ENCODE results near the gene ATXN3.

ATXN3 gene

DNA sequence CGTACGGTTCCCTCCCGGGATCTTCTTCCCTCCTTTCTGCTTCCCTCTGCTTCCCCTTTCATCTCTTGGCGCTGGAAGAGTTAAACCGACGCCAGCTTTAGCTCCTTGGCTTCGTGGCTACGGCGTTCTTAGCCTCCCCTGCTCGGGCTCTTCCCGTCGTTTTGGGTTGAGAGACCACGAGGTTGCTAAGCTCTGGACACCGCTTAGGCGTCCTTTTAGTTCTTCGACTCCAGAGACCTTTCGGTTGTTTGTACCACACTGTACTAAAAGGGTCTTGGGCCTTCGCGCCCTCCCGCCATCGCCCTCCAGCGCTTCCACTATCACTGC is 15.9 kb upstream of the ATXN3 start:
- Histone ChIP-seq H3K9me3 (ENCODE audit: insufficient read depth, low read depth, low read length) (no peaks in the 10 kb centered on the region), H4K20me1 (ENCODE audit: insufficient read depth, low read length, poor library complexity, severe bottlenecking) (no peaks in the 10 kb centered on the region), H3K9me2 (replicated peaks; ENCODE audit: low read depth, low read length) (no peaks in the 10 kb centered on the region), H3F3A (ENCODE audit: low read depth) (no peaks in the 10 kb centered on the region), H3K79me2 (ENCODE audit: insufficient read depth, low read length) (peaks cover 66% of the 10 kb centered on the region), H3K4me1 (ENCODE audit: insufficient read depth, low read length, poor library complexity, severe bottlenecking) (peaks cover 36% of the 10 kb centered on the region), H3K36me3 (ENCODE audit: insufficient read depth, low read length) (no peaks in the 10 kb centered on the region), H2AFZ (ENCODE audit: low read length) (peak overlapping the region; percentile 91), H3K4me2 (ENCODE audit: low read depth, low read length, poor library complexity, severe bottlenecking) (peak overlapping the region; percentile 83), H3K4me3 (ENCODE audit: low read length, poor library complexity, severe bottlenecking) (peak overlapping the region; percentile 85), H3K9ac (ENCODE audit: low read depth, low read length, poor library complexity, severe bottlenecking) (peak overlapping the region; percentile 90), H3K27me3 (ENCODE audit: insufficient read depth, low read length, poor library complexity, severe bottlenecking) (no peaks in the 10 kb centered on the region)
- TF ChIP-seq EZH2phosphoT487 (IDR thresholded peaks at IDR 0.05; ENCODE audit: borderline replicate concordance) (no peak), CTCF (conservative IDR thresholded peaks at IDR 0.05; ENCODE audit: low read length) (no peak)

DNA sequence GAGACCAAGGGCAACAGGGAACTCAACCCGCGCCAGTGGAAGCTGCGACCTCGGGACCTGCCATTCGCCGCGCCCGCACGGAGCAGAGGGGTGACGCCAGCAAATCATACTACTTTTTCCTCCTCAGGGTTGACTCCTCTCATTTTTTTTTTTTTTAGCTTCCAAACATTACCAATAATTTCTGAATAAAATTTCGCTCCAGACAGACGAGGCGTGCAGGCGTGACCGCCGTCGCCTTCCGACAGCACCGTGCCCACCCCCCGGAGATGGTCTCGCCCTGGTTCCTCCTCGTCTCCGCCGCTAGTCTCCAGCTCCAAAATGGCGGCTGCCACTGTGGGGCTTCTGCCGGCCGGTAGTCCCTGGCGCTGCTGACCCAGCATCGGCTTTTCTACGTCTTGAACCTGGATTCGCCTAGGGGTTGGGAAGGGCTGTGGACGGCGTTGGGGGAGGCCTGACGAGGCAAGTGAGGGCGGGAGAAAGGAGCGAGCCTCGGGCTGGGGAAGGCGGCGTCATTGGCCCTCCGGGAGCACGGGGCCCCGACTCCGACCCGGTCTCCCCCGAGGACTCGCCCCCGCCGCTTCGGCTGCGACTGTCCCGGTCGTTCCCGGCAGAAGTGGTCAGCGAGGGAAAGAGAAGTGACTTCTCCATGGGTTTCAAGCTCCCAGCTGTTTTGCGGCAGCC is 15.4 kb upstream of the ATXN3 start, which contains the start of the genes CPSF2 and NDUFB1:
Gene CPSF2 (plus strand): TSS at position 300 of the 681 bp plus-strand sequence. CDS start 9,016 bp downstream, outside the sequence.
Gene NDUFB1 (minus strand): TSS at position 37 of the 681 bp plus-strand sequence. CDS start 4,069 bp downstream, outside the sequence.
- Histone ChIP-seq H3K4me3 (ENCODE audit: low read length, poor library complexity, severe bottlenecking) (peak within 1 kb of the TSS; percentile 85), H3K79me2 (ENCODE audit: insufficient read depth, low read length) (peaks cover 66% of the 10 kb centered on the region), H3K4me2 (ENCODE audit: low read depth, low read length, poor library complexity, severe bottlenecking) (peak within 1 kb of the TSS; percentile 83), H2AFZ (ENCODE audit: low read length) (peak within 1 kb of the TSS; percentile 91), H3K9me3 (ENCODE audit: insufficient read depth, low read depth, low read length) (no peaks in the 10 kb centered on the region), H3F3A (ENCODE audit: low read depth) (no peaks in the 10 kb centered on the region), H4K20me1 (ENCODE audit: insufficient read depth, low read length, poor library complexity, severe bottlenecking) (no peaks in the 10 kb centered on the region), H3K9me2 (replicated peaks; ENCODE audit: low read depth, low read length) (no peaks in the 10 kb centered on the region), H3K9ac (ENCODE audit: low read depth, low read length, poor library complexity, severe bottlenecking) (peak within 1 kb of the TSS; percentile 90), H3K4me1 (ENCODE audit: insufficient read depth, low read length, poor library complexity, severe bottlenecking) (peaks cover 36% of the 10 kb centered on the region), H3K36me3 (ENCODE audit: insufficient read depth, low read length) (no peaks in the 10 kb centered on the region), H3K27me3 (ENCODE audit: insufficient read depth, low read length, poor library complexity, severe bottlenecking) (no peaks in the 10 kb centered on the region)
- TF ChIP-seq EZH2phosphoT487 (IDR thresholded peaks at IDR 0.05; ENCODE audit: borderline replicate concordance) (no peak), CTCF (conservative IDR thresholded peaks at IDR 0.05; ENCODE audit: low read length) (no peak)

- Histone ChIP-seq H3K4me1 (ENCODE audit: insufficient read depth, low read length, poor library complexity, severe bottlenecking) (peaks cover 36% of the 10 kb centered on the region), H3K9ac (ENCODE audit: low read depth, low read length, poor library complexity, severe bottlenecking) (peak overlapping the region; percentile 90), H2AFZ (ENCODE audit: low read length) (peak overlapping the region; percentile 91), H3K9me2 (replicated peaks; ENCODE audit: low read depth, low read length) (no peaks in the 10 kb centered on the region), H3K4me3 (ENCODE audit: low read length, poor library complexity, severe bottlenecking) (peak overlapping the region; percentile 85), H3K79me2 (ENCODE audit: insufficient read depth, low read length) (peaks cover 66% of the 10 kb centered on the region), H3K36me3 (ENCODE audit: insufficient read depth, low read length) (no peaks in the 10 kb centered on the region), H3K27me3 (ENCODE audit: insufficient read depth, low read length, poor library complexity, severe bottlenecking) (no peaks in the 10 kb centered on the region), H3K9me3 (ENCODE audit: insufficient read depth, low read depth, low read length) (no peaks in the 10 kb centered on the region), H3F3A (ENCODE audit: low read depth) (no peaks in the 10 kb centered on the region), H3K4me2 (ENCODE audit: low read depth, low read length, poor library complexity, severe bottlenecking) (peak overlapping the region; percentile 83), H4K20me1 (ENCODE audit: insufficient read depth, low read length, poor library complexity, severe bottlenecking) (no peaks in the 10 kb centered on the region)
- no peak for TF ChIP-seq CTCF (conservative IDR thresholded peaks at IDR 0.05; ENCODE audit: low read length)
- no peak for TF ChIP-seq EZH2phosphoT487 (IDR thresholded peaks at IDR 0.05; ENCODE audit: borderline replicate concordance)
Observed at GRCh38 chr14:92121207-92121669, 14.9 kb upstream of the ATXN3 start.
